NCI-H187 (cell line): ENCODE results near the gene TNPO1.
"Not testable (repeated sequence)": the region's sequence is repeated elsewhere in the genome, so short reads cannot be mapped to it uniquely, and the experiment has no call there.

Source experiments
- DNase-seq, 2 experiments: peaks; one replicate each; lab custom pipeline; 2025; lab: John Stamatoyannopoulos, UW

Gene TNPO1

GRCh38 chr5:72816284-72817075, at the start of gene TNPO1:
TSS of gene TNPO1 (plus strand) at chr5:72816661. CDS start at chr5:72816738, 77 bp downstream.
- DNase-seq, result peak; percentile 81 to 88

- no peak for DNase-seq
Measured at GRCh38 chr5:72767289-72768010, 49.0 kb upstream of the TNPO1 start.

- DNase-seq, result no peak
Measured at GRCh38 chr5:72770266-72770665, 46.2 kb upstream of the TNPO1 start.

- no peak for DNase-seq
Measured at GRCh38 chr5:72776684-72777083, 39.8 kb upstream of the TNPO1 start.

- DNase-seq, result no peak
Measured at GRCh38 chr5:72779520-72779919, 36.9 kb upstream of the TNPO1 start.

- DNase-seq, result no peak
Measured at GRCh38 chr5:72783354-72783753, 33.1 kb upstream of the TNPO1 start.

GRCh38 chr5:72784129-72784528, 32.3 kb upstream of the TNPO1 start:
- DNase-seq, result no peak

GRCh38 chr5:72785801-72786200, 30.7 kb upstream of the TNPO1 start:
- DNase-seq, result no peak

- DNase-seq, result no peak
Measured at GRCh38 chr5:72786676-72787075, 29.8 kb upstream of the TNPO1 start.

GRCh38 chr5:72788866-72789505, 27.5 kb upstream of the TNPO1 start:
- DNase-seq, result no peak

- DNase-seq, result no peak
Measured at GRCh38 chr5:72790186-72790585, 26.3 kb upstream of the TNPO1 start.

GRCh38 chr5:72792662-72793061, 23.8 kb upstream of the TNPO1 start:
- not testable (repeated sequence) for DNase-seq

- DNase-seq, result no peak
Measured at GRCh38 chr5:72796001-72796400, 20.5 kb upstream of the TNPO1 start.

- DNase-seq, result no peak
Measured at GRCh38 chr5:72799721-72800120, 16.7 kb upstream of the TNPO1 start.

- DNase-seq, result not testable (repeated sequence)
Measured at GRCh38 chr5:72808637-72809036, 7.8 kb upstream of the TNPO1 start.

GRCh38 chr5:72811849-72812248, 4.6 kb upstream of the TNPO1 start:
- no peak for DNase-seq

GRCh38 chr5:72812488-72812887, 4.0 kb upstream of the TNPO1 start:
- DNase-seq, result no peak

- no peak for DNase-seq
Measured at GRCh38 chr5:72814104-72814503, 2.4 kb upstream of the TNPO1 start.

- no peak for DNase-seq
Measured at GRCh38 chr5:72814864-72815263, 1.6 kb upstream of the TNPO1 start.

- DNase-seq, result peak in 1 of 2 experiments; percentile 81
Measured at GRCh38 chr5:72815580-72816283, 729 bp upstream of the TNPO1 start.

- peak in 1 of 2 experiments; percentile 44 for DNase-seq
Measured at GRCh38 chr5:72817076-72817481, 618 bp downstream of the TNPO1 start.

GRCh38 chr5:72817671-72818266, 1.3 kb downstream of the TNPO1 start:
- DNase-seq, result peak in 1 of 2 experiments; percentile 20
